Muscle of back (tissue), 11 donors: ENCODE measurements around the gene DBR1. TPM values are rescaled to one million over a fixed set of nuclear protein-coding genes. Genes with fewer than 3 reads are reported as not detected.

Experiments used
- DNase-seq, 3 donors: peaks; one replicate each; pipeline versions ENCODE4 v3.0.0 to v3.0.0-alpha.2; 2013
- polyA plus RNA-seq, 10 donors: library from polyadenylated mRNA; unstranded; fragments of 120-200 nt; gene quantifications; one replicate each; pipeline ENCODE4 v1.2.1, GENCODE V29; 2013; ENCODE audit not compliant: insufficient read length in 10 of 10

DBR1 gene
- polyA plus RNA-seq, 10 donors: 8.1 to 12.1 (median 10.3) TPM

DNA sequence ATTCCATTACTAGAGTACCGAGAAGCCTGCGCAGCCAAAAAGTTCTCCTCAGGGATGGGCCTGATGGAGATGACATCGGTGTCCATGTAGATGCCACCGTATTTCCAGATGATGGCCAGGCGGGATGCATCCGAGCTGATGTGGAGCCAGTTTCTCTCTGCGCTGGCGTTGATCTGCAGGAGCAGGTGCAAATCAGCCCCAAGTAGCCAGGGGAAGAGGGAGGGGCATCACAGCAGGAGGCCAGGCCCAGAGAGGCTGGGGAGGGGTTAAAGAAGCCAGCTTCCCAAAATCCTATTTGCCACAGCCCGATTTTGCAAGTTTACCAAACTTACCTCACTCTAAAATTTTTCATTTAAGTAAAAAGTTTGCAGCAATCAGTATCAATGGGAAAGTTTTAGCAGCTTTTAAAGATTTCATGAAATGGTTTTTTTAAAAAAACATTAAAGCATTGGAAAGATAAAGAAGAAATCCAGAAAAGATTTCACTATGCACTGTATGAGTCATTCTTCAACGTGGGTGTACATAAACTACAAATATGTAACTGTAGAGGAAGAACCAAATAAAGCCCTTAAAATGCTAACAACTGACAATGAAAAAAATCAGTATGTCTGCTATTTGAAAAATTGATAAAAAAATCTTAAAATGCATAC lies 49.9 kb downstream of the DBR1 start:
- DNase-seq: peak; percentile 27 to 49 (median 36)

DNA sequence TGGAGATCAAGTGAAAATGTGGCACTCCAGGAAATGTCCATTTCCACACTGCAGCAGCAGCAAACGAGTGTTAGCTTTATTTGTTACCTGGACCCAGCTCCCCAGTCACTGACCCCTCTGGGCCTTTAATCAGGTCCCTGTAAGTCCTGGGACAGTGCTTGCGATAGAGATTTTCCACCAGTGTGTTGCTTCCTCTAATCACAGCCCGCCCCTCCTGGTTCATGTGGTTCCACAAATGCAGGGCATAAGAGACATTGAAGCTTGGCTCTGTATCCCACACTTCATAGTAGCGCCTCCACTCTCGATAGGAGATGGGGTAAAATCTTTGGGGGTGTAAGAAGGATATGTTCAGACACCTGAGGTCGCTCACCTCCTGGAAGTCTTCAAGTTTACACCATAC lies 50.5 kb downstream of the DBR1 start:
- no peak for DNase-seq

DNA sequence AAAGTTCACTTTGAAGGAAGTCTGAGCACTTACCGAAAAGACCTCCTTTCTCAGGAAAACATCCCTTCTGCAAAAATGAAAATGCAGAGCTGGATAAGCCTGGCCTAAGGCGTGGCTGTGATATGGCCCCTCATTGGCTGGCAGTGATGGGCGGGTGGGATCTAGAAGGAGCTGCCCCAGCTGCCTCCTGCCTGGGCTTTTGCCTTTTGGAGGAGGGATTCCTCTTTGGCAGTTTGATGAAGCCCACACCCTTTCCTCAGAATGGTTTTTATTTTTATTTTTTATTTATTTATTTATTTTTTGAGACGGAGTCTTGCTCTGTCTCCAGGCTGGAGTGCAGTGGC lies 55.3 kb downstream of the DBR1 start:
- DNase-seq: no peak

DNA sequence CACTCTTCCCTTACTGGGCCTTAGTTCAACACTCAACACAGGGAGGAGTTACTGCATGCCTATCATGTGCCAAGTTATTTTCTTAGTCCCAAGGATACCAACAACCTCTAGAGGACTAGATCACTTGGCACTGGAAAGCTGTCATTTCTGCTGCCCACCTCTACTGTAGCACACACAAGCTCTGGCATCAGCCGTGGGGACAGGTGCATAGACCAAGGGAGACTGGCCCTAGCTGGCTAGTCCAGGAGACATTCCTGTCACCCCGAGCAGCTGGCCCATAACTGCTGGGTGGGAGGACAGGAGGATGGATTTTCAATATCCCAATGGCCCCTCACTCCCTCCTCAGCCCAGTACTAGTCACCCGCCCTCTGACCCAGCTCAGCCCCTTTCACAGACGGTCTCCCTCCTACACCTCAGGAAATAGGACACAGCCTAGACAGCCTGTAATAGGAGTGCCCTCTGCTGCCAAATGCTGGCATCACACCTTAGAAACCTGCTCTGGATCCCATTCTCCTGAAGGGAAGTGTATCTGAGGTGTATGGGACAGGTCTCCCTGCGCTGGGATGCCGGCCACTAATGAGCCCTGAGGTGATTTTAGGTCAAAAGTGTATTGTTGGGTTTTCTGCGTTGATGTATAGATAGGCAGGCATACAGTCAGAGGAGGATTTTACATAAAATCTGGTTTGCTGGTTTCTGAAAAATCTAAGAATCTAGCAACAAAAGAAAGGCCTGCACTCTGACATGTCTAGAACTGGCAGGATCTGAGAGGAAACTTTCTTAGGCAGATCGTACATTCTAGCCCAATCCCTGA lies 55.9 kb downstream of the DBR1 start:
- peak; percentile 60 to 80 (median 67) for DNase-seq

DNA sequence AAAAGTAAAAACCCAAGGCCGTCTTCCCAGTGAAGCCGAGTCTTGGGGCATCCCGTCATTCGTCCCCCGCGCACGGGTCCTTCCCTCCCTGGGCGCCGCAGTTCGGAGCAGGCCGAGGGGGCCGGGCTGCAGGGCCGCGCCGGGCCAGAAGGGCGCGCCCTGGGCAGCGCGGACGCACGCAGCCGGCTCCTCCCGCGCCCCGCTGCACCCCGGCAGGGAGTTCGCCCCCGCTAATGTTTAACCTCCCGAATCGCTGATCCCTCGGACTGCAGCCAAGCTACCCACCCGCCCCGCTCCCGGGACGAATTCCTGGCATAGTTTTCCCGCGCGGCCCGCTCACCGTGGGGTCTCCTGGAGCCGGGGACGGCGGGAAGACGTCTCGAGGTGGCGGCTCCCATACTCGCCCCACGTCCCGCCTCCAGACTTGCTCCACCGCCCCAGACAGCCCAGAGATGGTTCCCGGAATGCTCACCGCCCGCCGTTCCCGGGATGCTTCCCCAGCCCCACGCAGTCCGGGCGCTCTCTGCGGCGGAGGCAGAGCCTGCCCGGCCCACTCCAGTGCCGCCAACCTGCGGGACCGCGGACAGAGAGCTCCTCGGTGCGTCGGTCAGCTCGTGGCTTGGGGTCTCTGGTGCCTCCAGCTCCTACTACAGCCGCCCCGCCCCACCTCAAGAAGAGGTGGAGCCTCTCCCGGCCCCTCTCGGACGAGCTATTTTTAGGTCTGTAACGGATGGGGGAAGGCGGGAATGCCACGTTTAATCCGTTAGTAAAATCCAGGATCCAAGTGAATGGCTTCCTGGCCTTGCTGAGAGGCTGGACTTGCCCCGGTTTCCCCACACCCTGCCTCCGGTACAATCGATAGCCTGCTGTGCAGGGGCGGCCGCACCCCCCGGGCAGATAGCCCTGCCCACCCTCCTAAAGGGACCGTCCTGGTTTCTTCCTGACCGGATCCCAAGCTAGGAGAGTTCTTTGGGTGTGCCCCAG lies 59.4 kb downstream of the DBR1 start, which contains the start of gene DZIP1L:
TSS of gene DZIP1L (minus strand) at position 621 of the 984 bp plus-strand sequence. CDS start 11,637 bp downstream, outside the sequence.
- peak; percentile 83 to 96 (median 84) for DNase-seq

DNA sequence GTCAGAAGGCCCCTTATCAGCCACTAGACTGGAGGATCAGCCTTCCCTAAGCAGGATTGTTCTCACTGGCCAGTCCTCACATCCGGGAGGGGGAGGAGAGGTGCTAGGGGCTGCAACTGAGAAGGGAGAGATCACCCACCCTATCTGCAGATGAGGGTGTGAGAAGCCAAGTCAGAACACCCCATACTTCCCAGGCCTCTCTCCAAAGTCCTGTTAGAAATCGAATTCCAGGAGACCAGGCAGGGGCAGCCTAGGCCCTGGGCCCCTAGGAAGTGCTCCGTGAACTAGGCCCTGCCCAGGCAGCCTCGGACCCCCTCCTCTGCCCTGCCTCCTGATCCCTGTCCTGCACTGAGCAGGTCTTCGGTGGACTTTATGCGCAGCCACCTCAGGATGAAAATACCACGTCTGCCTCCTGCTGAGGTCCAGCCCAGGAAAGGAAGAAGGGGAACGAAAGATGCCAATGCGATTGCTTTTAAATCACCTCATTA lies 60.2 kb downstream of the DBR1 start:
- peak in 2 of 3 donors; percentile 10 to 74 for DNase-seq

DNA sequence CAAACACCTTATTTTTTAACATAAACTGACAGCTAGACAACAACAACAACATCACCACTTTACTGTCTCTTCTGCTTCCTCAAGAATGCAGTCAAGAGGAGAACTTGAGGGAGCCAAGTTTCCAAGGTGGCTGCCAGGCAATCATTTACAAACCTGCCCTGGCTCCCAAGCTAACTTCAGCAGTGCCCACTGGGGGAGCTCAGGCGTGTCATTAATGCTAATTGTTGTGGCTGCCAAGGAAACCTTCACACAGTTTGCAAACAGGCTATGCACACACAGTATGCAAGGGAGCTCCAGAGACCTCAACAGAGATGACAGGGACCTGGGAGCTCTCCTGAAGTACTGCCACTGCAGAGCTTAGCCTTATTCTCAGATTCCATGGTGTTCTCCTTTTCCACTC lies 61.4 kb downstream of the DBR1 start:
- no peak for DNase-seq

DNA sequence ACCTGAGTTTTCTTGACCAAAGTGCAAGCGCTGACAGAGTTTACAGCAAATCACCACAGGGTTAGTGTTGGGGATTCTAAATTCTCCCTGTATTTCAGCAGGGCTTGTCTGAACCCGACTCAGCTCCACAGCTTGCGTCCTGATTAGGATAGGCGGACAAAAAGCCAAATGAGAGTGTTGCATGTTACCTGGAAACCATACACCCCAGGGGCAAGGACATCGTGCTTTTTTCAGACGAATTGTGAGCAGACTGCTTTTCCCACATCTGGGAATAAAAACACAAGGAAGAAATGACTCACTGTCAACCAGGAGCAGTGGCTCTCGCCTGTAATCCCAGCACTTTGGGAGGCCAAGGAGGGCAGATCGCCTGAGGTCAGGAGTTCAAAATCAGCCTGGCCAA lies 62.4 kb downstream of the DBR1 start:
- no peak for DNase-seq

Other genes with a start within 250 kb of the DBR1 start
- 1 to 10 TPM in 1 of 10 donors, under 1 TPM in 9; 0.19 to 1.0 (median 0.54) TPM for gene CLDN18, start 164.8 kb downstream of the DBR1 start, polyA plus RNA-seq
- gene DZIP1L, start 59.3 kb downstream of the DBR1 start, polyA plus RNA-seq: 10 to 100 TPM in 1 of 10 donors, 1 to 10 TPM in 9; 5.3 to 12.4 (median 6.9) TPM
- under 1 TPM in 3 of 10 donors, not detected in 7; 0.16 to 0.23 (median 0.22) TPM for gene A4GNT, start 42.5 kb downstream of the DBR1 start, polyA plus RNA-seq
- gene ARMC8, start 12.4 kb upstream of the DBR1 start, polyA plus RNA-seq: 10 to 100 TPM; 31.1 to 52.8 (median 38.8) TPM
- 1 to 10 TPM in 3 of 10 donors, under 1 TPM in 7; 0.28 to 1.2 (median 0.67) TPM for gene NME9, start 154.9 kb upstream of the DBR1 start, polyA plus RNA-seq
- gene MRAS, start 173.7 kb upstream of the DBR1 start, polyA plus RNA-seq: 10 to 100 TPM; 39.4 to 84.0 (median 65.2) TPM